ENCODE results near the gene WAPL.

WAPL gene

DNA sequence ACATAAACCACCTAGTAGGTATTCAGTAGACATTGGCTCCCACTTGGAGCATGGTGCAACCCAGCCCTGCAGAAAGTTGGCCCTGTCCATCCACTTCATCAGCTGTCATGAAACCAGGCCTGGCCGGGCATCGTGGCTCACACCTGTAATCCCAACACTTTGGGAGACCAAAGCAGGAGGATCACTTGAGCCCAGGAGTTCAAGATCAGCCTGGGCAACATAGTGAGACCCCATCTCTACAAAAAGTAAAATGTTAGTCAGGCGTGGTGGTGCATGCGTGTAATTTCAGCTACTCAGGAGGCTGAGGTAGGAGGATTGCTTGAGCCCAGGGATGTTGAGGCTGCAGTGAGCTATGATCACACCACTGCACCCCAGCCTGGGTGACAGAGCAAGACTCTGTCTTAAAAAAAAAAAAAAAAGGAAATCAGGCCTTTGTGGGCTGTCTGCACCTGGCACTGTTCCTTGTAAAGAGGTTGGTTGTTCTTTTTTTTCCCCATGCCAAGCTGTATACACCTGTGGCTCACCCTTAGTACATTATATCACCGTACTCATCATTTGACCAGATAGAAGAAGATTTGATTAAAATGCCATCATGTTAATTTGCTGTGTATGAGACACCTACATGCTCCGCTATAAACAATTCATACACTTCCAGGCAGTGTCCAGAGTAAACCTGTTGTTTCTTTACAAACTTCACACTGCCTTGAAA is 109.6 kb downstream of the WAPL start:
- DNase-seq, result no peak

DNA sequence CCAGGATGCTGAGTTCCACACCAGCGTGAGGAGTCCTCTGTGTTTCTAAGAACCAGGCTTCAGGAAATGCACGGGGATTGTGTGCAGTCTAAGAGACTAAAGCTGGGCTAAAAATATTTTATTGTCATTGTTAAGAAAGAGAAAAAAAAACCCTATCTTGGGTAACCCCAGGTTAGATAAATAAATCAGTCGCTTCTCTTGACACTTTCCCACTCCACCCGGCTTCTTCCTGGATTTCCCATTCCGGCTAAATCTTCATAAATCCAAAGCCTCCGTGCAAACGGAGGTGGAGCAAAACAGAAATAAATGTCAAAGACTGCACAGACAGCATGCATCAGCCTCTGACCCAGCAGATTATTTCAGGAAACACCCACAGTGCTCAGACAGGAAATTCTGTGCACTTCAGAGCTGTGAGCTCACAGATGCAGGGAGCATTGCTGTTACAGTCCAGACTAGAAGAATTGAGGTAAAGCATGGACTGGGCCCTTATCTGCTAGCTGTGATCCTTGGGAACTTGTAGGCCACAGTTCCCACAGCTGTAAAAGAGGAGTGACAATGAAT is 110.2 kb downstream of the WAPL start:
- peak in 23 of 58 donors; percentile 8 to 56 (median 27) for DNase-seq

- DNase-seq, result no peak
Measured at GRCh38 chr10:86410542-86411124, 111.0 kb downstream of the WAPL start.

- DNase-seq, result no peak
Measured at GRCh38 chr10:86409183-86409582, 112.4 kb downstream of the WAPL start.

DNA sequence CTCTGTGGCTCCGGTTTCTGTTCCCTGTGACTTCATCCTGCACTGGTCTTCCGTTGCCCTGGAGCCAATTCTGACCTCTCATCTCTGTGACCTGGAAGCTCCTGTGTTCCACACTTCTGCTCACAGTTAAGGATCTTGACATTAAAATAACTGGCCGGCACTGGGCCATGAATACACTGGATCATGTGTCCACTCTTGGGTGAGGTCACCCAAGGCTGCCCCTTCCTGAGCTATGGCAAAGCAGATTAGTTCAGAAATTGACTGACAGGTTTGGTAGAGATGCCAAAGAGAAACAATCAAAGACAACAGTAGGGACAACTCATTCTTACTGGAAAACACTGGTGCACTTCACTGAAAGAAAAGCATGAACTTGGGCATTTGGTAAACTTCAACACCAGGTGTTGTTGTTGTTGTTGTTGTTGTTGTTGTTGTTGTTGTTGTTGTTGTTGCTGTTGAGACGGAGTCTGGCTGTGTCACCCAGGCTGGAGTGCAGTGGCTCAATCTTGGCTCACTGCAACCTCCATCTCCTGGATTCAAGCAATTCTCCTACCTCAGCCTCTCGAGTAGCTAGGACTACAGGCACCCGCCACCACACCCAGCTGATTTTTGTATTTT is 118.3 kb downstream of the WAPL start:
- DNase-seq, result no peak

GRCh38 chr10:86402283-86402941 is 119.2 kb downstream of the WAPL start:
- DNase-seq, result peak in 11 of 58 donors; percentile 24 to 72 (median 47)

- DNase-seq, result peak in 3 of 58 donors; percentile 28 to 49 (median 29)
Measured at GRCh38 chr10:86401588-86402282, 119.9 kb downstream of the WAPL start.

DNA sequence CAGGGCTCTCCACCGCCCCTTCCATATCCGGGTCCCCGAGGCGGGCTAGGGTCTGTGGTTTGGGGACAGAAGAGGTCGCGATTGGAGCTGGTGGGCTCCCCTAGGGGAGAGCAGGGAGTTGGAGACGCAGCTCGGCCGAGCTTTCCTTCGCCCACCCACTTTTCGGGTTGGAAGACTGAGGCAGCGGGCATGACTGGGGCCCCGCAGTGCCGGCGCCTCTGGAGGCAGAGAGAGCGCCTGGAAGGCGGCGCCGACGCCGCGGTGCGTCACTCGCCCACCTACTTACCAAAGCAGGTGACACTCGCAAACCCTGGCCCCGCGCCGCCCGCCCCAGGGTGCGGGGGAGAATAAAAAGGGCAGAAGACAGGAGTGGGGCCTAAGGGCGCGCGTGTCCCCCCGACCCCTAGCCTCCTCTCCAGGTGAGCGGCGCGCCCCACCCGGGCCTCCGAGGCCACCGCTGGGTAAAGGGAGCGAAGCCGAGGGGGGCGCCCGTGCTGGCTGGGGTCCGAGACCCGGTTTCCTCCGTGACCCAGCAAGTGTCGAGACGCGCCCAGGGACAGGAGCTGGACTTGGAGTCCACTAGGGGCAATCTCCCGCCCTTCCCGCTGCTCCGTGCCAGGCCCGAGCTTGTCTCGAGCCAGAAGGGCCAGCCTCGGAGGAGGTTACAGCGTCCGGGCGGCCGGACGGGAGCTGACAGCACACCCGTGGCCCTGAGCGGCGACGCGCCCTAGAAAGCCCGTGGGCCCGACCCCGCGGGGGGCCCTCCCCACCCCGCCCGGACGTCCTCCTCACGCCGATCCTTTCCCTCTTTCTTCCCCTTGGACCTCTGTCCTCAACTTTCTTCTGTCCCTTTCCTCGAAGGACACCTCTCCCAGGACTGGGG is 120.6 kb downstream of the WAPL start:
- DNase-seq, result peak in 27 of 58 donors; percentile 11 to 75 (median 39)

DNA sequence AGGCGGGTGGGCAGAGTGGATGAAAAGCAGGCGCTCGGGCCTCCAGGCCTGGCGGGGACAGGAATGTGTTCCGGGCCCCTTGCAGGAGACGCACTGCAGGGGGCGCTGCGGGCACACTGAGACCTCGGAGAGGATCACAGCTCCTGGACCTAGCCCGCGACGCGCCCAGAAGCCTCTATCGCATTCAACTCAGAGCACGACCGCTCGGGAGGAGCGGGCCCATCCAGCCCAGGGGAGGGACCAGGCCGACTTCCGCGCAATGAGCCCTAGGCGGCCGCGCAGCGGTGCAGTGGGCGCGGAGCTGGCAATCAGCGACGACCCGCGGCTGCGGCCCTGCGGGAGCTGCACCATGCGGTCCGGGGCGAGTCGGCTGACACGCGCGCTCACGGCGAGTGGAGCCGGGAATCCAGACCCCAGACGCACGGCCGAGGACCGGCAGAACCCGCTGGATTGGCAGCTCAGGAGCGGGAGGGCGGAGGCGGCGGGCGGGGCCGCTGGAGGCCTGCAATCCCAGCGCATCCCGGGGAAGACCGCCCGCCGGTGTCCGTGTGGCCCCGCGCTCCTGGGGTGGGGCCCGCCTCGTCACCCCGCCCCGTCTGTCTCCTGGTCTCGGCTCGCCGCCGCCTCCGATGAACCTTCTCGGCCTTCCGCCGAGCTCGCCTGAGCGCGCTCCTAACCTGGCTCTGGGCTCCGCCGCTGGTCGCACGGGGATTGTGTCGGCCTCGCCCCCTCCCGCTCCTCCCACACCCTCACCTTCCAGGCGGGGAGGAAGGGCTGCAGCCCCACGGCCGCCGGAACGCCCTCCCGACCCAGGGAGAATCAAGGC is 121.5 kb downstream of the WAPL start:
- peak; percentile 56 to 97 (median 88) for DNase-seq

- no peak for DNase-seq
Measured at GRCh38 chr10:86399514-86399878, 122.1 kb downstream of the WAPL start.

DNA sequence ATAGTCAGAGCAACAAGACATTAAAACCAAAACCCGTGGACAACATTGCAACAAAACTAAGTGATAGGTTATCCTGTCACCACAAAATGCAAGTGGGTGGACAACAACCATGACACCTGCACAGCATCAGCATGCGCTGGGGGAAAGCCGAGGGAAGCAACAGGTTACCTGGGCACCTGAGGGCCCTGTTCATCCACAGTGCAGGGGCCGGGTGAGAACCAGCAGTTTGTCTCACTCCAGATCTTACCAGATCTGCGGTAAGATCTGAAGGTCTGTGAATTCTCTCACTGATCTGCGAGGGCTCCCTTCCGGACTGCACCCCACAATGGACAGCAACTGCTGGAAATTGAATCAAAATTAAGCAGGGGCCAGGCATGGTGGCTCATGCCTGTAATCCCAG is 124.5 kb downstream of the WAPL start:
- DNase-seq, result no peak

DNA sequence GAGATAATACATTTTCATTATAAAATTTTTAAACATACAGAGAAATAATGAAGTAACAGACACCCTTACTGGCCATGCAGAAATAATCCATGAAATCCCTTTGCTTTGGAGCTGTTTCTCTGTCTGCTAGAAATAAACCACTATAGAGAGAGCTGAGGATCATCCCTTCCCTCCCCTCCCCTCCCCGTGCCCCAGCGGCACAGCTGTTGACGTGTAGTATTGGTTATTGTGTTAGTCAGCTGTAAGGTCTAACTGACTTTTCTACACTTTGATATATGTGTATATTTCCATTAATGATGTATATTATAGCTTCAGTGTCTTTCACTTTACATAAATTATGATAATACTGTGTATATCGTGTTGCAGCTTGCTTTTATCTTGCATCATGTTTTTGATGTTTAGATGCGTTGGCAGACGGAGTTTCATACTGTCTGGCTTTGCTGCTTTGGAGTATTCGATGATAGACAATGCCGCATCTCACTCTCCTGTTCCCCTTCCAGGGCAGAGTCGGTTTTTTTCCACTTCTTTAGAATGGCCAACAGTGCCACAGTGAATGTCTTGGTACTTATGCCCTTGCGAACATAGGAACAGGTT is 127.6 kb downstream of the WAPL start:
- DNase-seq, result no peak

GRCh38 chr10:86393362-86393761 is 128.2 kb downstream of the WAPL start:
- no peak for DNase-seq

- DNase-seq, result no peak
Measured at GRCh38 chr10:86392723-86393094, 128.9 kb downstream of the WAPL start.

- DNase-seq, result no peak
Measured at GRCh38 chr10:86391986-86392722, 129.4 kb downstream of the WAPL start.

GRCh38 chr10:86391236-86391840 is 130.3 kb downstream of the WAPL start:
- no peak for DNase-seq

GRCh38 chr10:86390337-86391120 is 131.1 kb downstream of the WAPL start:
- DNase-seq, result no peak
